Esophagus (tissue), 2 donors: ENCODE data around the gene FLYWCH1. TPM values are rescaled to one million over a fixed set of nuclear protein-coding genes. Genes with fewer than 3 reads are reported as not detected.
"Not testable (repeated sequence)": the region's sequence is repeated elsewhere in the genome, so short reads cannot be mapped to it uniquely, and the experiment has no call there.

Experiments used
- H3K27ac ChIP-seq, 2 donors: one replicate each; pipeline ENCODE4 v1.5.1; 2013; ENCODE audit warnings: low read depth in 2 of 2, mild to moderate bottlenecking in 2 of 2, inconsistent platforms in 1 of 2, low read length in 1 of 2, moderate library complexity in 1 of 2
- H3K27me3 ChIP-seq, 2 donors: one replicate each; pipeline ENCODE4 v1.6.1; 2013; ENCODE audit warnings: low read length in 2 of 2, control low read depth in 1 of 2, mild to moderate bottlenecking in 1 of 2; ENCODE audit not compliant: insufficient read depth in 2 of 2, control insufficient read depth in 1 of 2
- H3K36me3 ChIP-seq, 2 donors: one replicate each; pipeline ENCODE4 v1.6.1; 2013; ENCODE audit warnings: low read length in 1 of 2; ENCODE audit not compliant: control insufficient read depth in 2 of 2, insufficient read depth in 2 of 2
- H3K4me1 ChIP-seq, 2 donors: one replicate each; pipeline ENCODE4 v1.6.1; 2013; ENCODE audit warnings: low read length in 1 of 2; ENCODE audit not compliant: control insufficient read depth in 2 of 2, insufficient read depth in 2 of 2
- H3K4me3 ChIP-seq, 2 donors: one replicate each; pipeline ENCODE4 v1.5.1; 2013; ENCODE audit warnings: low read length in 2 of 2, mild to moderate bottlenecking in 2 of 2, low read depth in 1 of 2, moderate library complexity in 1 of 2
- H3K9me3 ChIP-seq, 2 donors: one replicate each; pipeline ENCODE4 v1.6.1; 2013; ENCODE audit warnings: mild to moderate bottlenecking in 2 of 2, low read depth in 1 of 2, low read length in 1 of 2, moderate library complexity in 1 of 2; ENCODE audit not compliant: control insufficient read depth in 2 of 2, insufficient read depth in 1 of 2
- WGBS, 2 donors: extraction: QIAGEN DNeasy Blood & Tissue Kit; methylation state at CpG; one replicate each; pipeline ENCODE4 v1.1.7; 2013; 5-methylcytosine and 5-hydroxymethylcytosine counted together
- polyA plus RNA-seq, 2 donors: library from polyadenylated mRNA; stranded (reverse); fragments of 200-250 nt; gene quantifications; one replicate each; pipeline ENCODE4 v1.2.3, GENCODE V29; 2013
- donor health status: healthy with polysubstance abuse.
- donor health status: Bipolar disorder and iron deficiency.

FLYWCH1 gene
- polyA plus RNA-seq, 2 donors, result 12.9 to 20.2 TPM

- WGBS, 2 donors, result 61 to 63% methylated on average over 38 to 42 of the region's 42 CpGs
- Histone ChIP-seq H3K27ac (peak overlapping the region in 1 of 2 donors; percentile 13), H3K27me3 (no peaks in the 10 kb centered on the region), H3K4me1 (peaks cover 0 to 9% of the 10 kb centered on the region in 2 donors), H3K4me3 (no peak overlapping the region), H3K36me3 (peaks cover 0 to 7% of the 10 kb centered on the region in 2 donors), H3K9me3 (no peaks in the 10 kb centered on the region)
Measured at GRCh38 chr16:2924901-2925755, 13.4 kb downstream of the FLYWCH1 start.

- no peaks in the 10 kb centered on the region for H3K9me3 ChIP-seq
- no peaks in the 10 kb centered on the region for H3K27me3 ChIP-seq
- H3K4me3 ChIP-seq, result no peak overlapping the region
- no peak overlapping the region for H3K27ac ChIP-seq
- WGBS, 2 donors, result 63 to 73% methylated on average over 9 of the region's 9 CpGs
- peaks cover 0 to 9% of the 10 kb centered on the region in 2 donors for H3K4me1 ChIP-seq
- peaks cover 0 to 14% of the 10 kb centered on the region in 2 donors for H3K36me3 ChIP-seq
Measured at GRCh38 chr16:2925951-2926649, 14.4 kb downstream of the FLYWCH1 start.

DNA sequence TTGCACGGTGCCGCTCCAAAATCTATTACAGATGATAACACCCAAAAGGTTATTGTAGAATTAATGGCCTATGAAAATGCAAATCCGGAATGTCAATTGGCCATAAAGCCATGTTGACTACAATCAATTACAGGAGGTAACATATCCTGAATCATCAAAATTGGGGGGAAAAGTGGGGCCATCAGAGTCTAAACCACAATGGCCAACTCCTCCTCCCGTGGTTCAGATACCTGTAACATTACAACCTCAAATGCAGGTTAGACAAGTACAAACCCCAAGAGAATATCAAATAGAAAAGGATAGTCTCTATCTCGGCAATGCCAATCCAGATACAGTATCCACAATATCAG lies 14.9 kb downstream of the FLYWCH1 start:
- Histone ChIP-seq H3K27me3 (no peaks in the 10 kb centered on the region), H3K27ac (no peak overlapping the region), H3K4me3 (no peak overlapping the region), H3K9me3 (no peaks in the 10 kb centered on the region), H3K4me1 (peaks cover 0 to 9% of the 10 kb centered on the region in 2 donors), H3K36me3 (peaks cover 0 to 14% of the 10 kb centered on the region in 2 donors)
- 68 to 71% methylated on average over 5 of the region's 5 CpGs for WGBS, 2 donors

DNA sequence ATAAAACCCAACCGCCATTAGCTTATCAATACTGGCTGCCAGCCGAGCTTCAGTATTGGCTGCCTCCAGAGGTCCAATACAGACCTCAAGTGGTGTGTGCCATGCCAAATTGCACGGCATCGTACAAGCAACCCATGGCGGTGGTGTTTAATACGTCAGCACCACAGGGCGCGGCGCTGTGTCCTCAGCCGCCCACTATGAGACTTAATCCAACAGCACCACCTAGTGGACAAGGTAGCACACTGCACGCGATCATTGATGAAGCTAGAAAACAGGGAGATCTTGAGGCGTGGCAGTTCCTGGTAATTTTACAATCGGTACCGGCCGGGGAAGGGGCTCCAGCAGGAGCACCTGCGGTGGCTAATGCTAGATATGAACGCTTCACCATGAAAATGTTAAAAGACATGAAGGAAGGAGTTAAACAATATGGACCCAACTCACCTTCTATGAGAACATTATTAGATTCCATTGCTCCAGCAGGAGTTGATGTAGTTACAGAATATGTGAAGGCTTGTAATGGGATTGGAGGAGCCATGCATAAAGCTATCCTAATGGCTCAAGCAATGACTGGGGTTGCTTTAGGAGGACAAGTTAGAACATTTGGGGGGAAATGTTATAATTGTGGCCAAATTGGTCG lies 15.4 kb downstream of the FLYWCH1 start:
- H3K27ac ChIP-seq, result no peak overlapping the region
- WGBS, 2 donors, result 6% methylated on average over 19 of the region's 19 CpGs
- no peaks in the 10 kb centered on the region for H3K27me3 ChIP-seq
- H3K4me3 ChIP-seq, result no peak overlapping the region
- peaks cover 0 to 9% of the 10 kb centered on the region in 2 donors for H3K4me1 ChIP-seq
- no peaks in the 10 kb centered on the region for H3K9me3 ChIP-seq
- H3K36me3 ChIP-seq, result peaks cover 0 to 14% of the 10 kb centered on the region in 2 donors

DNA sequence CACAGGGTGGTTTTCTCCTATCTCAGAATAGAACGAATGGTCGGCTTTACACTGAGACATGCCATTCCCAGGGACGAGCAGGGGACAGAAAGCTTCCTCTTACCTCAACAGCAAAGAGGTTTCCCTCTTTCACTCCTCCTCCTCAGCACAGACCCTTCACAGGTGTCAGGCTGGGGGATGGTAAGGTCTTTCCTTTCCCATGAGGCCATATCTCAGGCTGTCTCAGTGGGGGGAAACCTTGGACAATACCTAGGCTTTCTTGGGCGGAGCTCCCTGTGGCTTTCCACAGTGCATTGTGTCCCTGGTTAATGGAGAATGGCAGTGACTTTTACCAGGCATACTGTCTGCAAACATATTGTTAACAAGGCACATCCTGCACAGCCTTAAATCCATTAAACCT lies 16.4 kb downstream of the FLYWCH1 start:
- not testable (repeated sequence) for H3K9me3 ChIP-seq, H3K27me3 ChIP-seq, H3K27ac ChIP-seq, H3K4me3 ChIP-seq, H3K4me1 ChIP-seq
- H3K36me3 ChIP-seq, result peaks cover 0 to 15% of the 10 kb centered on the region in 2 donors
- whole genome bisulfite sequencing, 2 donors, result 83 to 92% methylated on average over 4 of the region's 4 CpGs

DNA sequence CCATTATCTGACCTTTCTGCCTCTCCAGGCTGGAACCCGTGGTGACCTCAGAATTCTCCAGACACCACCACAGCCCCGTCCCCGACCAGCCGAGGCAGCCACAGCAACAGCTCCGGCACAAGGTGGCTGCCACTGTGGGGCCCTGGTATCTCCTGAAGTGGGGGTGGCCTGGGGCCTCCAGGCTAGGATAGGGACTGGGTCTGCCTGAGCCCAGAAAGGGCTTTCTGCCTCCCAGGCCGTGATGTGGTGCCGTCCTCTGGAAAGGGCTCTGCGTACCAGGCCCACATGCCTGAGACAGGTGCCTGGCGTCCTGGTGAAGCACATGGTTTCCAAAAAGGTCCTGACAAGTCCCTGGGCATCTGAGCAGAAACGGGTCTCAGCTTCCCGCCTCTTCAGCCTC lies 17.1 kb downstream of the FLYWCH1 start:
- Histone ChIP-seq H3K27ac (no peak overlapping the region), H3K36me3 (peaks cover 3 to 21% of the 10 kb centered on the region in 2 donors), H3K9me3 (no peaks in the 10 kb centered on the region), H3K27me3 (no peaks in the 10 kb centered on the region), H3K4me3 (no peak overlapping the region), H3K4me1 (peaks cover 0 to 9% of the 10 kb centered on the region in 2 donors)
- 89% methylated on average over 11 of the region's 11 CpGs for WGBS, 2 donors

GRCh38 chr16:2929693-2930092 lies 18.0 kb downstream of the FLYWCH1 start:
- WGBS, 2 donors, result 94 to 96% methylated on average over 14 of the region's 14 CpGs
- H3K36me3 ChIP-seq, result peaks cover 6 to 26% of the 10 kb centered on the region in 2 donors

DNA sequence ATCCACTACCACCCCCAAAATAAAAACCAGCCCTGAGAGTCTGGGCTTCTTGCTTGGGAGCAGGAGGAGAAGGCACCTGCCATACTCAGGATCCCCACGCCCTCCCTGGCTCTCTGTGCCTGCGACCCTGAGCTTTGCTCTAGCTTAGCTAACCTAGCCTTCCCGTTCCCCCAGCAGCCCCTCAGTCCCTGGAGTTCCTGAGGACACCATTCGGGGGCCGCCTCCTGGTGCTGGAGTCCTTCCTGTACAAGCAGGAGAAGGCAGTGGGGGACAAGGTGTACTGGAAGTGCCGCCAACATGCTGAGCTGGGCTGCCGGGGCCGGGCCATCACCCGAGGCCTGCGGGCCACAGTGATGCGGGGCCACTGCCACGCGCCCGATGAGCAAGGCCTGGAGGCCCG lies 18.5 kb downstream of the FLYWCH1 start:
- WGBS, 2 donors, result 96 to 97% methylated on average over 15 of the region's 15 CpGs
- Histone ChIP-seq H3K4me3 (no peak overlapping the region), H3K27me3 (no peaks in the 10 kb centered on the region), H3K4me1 (no peaks in the 10 kb centered on the region), H3K36me3 (peaks cover 6 to 29% of the 10 kb centered on the region in 2 donors), H3K27ac (no peak overlapping the region), H3K9me3 (no peaks in the 10 kb centered on the region)

More at GRCh38 chr16:2929693-2930092, 18.0 kb downstream of the FLYWCH1 start:
- H3K27ac ChIP-seq, result no peak overlapping the region
- no peaks in the 10 kb centered on the region for H3K27me3 ChIP-seq
- no peaks in the 10 kb centered on the region for H3K9me3 ChIP-seq
- no peak overlapping the region for H3K4me3 ChIP-seq
- H3K4me1 ChIP-seq, result peaks cover 0 to 4% of the 10 kb centered on the region in 2 donors

- H3K9me3 ChIP-seq, H3K4me1 ChIP-seq, H3K4me3 ChIP-seq, H3K27ac ChIP-seq, H3K27me3 ChIP-seq: not testable (repeated sequence)
- 91 to 92% methylated on average over 13 of the region's 13 CpGs for WGBS, 2 donors
- H3K36me3 ChIP-seq, result peaks cover 6 to 36% of the 10 kb centered on the region in 2 donors
Measured at GRCh38 chr16:2931231-2931914, 19.6 kb downstream of the FLYWCH1 start.
